Activated CD4-positive, alpha-beta T cell treated with anti-CD3 and anti-CD28 coated beads, Interleukin-2, Interleukin-4, amounts not matched to agents 100 ng/mL and 50 ng/mL, durations not matched to agents 16 hours and 8 hours (primary cell): ENCODE results near the gene SENP6.
A peak's percentile ranks its signal among the peaks of the same experiment; 100 is the strongest.

Source experiments
- DNase-seq: peaks from one replicate; pipeline ENCODE4 v3.0.0-alpha.2; 2020; ENCODE audit warnings: low spot score

Gene SENP6

GRCh38 chr6:75748003-75748742 is 146.5 kb downstream of the SENP6 start:
- DNase-seq = no peak

DNA sequence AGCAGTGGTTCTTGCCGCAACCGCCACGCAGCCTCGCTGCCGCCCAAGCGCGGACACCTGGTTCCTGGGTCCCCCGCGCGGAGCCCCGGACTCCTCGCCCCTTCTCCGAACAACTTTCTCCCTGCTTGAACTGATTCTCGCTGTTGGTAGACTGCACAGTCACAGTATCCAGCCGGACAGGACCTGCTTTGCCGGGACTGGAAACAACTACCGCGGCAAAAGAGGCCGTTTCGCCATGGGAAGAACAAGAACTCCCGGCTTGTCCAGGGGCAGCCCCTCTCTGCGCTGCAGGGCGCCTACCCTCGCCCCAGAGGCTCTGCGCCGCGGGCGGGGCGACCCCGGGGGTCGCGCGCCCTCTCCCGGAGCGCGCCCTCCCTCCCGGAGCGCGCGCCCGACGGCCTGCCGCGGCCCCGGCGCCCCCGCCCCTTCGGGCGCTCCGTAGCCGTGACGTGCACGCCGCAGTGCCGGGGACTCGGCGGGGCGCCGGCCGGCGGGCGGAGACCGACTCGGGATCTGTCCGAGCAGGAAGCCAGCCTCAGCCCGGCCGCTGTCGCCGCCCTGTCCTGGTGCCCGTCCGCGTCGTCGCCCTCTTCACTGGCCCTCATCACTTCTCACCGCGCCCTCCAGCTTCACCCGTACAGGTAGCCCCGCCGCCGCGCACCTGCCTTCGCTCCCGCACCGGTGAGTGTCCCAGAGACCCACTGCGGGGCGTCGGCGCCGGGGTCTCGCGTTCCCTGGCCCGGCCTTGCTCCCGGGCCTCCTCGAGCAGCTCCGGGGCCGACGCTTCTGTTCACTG is 147.3 kb downstream of the SENP6 start, which contains the start of gene MYO6:
Gene MYO6, plus strand, starts transcription at position 497 of the 796 bp plus-strand sequence. CDS start 68,309 bp downstream, outside the sequence.
- DNase-seq = peak; percentile 15

- DNase-seq = no peak
Observed at GRCh38 chr6:75751443-75751842, 149.8 kb downstream of the SENP6 start.

- no peak for DNase-seq
Observed at GRCh38 chr6:75752365-75752764, 150.7 kb downstream of the SENP6 start.

- no peak for DNase-seq
Observed at GRCh38 chr6:75755704-75756103, 154.0 kb downstream of the SENP6 start.

DNA sequence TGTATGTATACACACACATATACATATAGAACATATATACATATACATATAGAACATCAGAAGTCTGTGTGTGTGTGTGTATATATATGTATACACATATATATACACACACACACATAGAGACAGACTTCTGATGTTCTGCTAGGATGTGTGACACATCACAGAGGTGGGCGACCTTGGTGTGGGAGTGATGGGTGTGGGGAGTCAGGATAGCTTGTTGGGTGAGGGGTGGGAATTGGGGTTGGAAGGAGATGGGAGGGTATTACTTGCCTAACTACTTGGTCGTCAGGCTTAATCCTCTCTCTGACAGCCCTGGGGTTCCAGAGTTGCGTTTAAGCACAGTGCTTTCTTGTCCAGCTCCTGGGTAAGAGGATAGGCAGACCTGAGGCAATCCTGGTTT is 155.6 kb downstream of the SENP6 start:
- no peak for DNase-seq

DNA sequence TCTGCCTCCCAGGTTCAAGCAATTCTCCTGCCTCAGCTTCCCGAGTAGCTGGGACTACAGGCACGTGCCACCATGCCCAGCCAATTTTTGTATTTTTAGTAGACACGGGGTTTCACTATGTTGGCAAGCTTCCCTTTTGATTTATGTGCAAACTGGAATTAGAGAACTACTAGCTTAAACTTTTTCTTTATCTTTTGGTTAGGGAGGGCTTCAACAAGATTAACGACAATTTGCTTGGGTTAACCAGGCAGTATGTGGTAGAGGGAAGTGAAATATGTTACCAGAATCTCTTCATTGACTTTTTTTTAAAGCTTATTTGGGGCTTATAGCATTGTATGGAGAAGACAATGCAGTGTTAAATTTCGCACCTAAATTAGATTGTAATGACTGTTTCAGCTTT is 156.4 kb downstream of the SENP6 start:
- no peak for DNase-seq

GRCh38 chr6:75759207-75759606 is 157.5 kb downstream of the SENP6 start:
- no peak for DNase-seq

DNA sequence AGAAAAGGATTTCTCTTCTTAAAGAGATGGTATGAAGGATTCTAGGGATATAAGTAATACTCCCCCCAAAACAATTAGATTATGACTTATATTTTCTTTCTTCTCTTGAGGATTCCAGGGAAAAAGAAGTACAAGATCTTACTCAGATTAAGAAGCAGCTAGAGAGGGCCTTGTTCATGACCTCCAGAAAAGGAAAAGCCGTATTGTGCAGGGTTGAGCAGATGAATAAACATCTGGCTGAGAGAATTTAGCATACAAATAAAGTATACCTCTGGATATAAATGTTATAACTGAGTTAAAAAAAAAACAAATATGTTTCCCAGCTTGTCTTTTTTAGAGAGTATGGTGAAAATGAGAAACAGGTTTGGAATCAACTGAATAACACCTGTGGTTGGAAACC is 158.6 kb downstream of the SENP6 start:
- no peak for DNase-seq

- no peak for DNase-seq
Observed at GRCh38 chr6:75761489-75761888, 159.8 kb downstream of the SENP6 start.

- no peak for DNase-seq
Observed at GRCh38 chr6:75762063-75762462, 160.4 kb downstream of the SENP6 start.

- DNase-seq = no peak
Observed at GRCh38 chr6:75766387-75766786, 164.7 kb downstream of the SENP6 start.
